Testis (tissue), 3 donors: ENCODE results near the gene NELL1. TPM values are rescaled to one million over a fixed set of nuclear protein-coding genes. Genes with fewer than 3 reads are reported as not detected.

Experiments used
- DNase-seq: peaks from one replicate; pipeline ENCODE4 v3.0.0-alpha.2; 2019
- H3K27ac ChIP-seq, 2 donors: fragments of 200-600 bp; sonication (generic); one replicate each; pipeline ENCODE4 v1.5.1; 2019
- H3K27me3 ChIP-seq: fragments of 200-600 bp; sonication (generic); one replicate; pipeline ENCODE4 v1.5.1; 2019
- H3K36me3 ChIP-seq: fragments of 200-600 bp; sonication (generic); one replicate; pipeline ENCODE4 v1.5.1; 2017; ENCODE audit warnings: low read depth; ENCODE audit errors: missing control alignments
- H3K4me1 ChIP-seq: fragments of 200-600 bp; sonication (generic); one replicate; pipeline ENCODE4 v1.5.1; 2019
- H3K4me3 ChIP-seq, 2 donors: fragments of 200-600 bp; sonication (generic); one replicate each; pipeline ENCODE4 v1.5.1; 2017 to 2019
- H3K9me3 ChIP-seq: fragments of 200-600 bp; sonication (generic); one replicate; pipeline ENCODE4 v1.5.1; 2017
- CTCF ChIP-seq, 3 experiments: fragments of 450-650 bp in 2 of 3; fragments of 200-600 bp in 1 of 3; sonication (generic) in 1 of 3; IDR thresholded peaks; one replicate each; pipeline ENCODE4 v1.5.1; 2016 to 2019; ENCODE audit warnings: antibody characterized with exemption in 3 of 3, mild to moderate bottlenecking in 2 of 3, moderate library complexity in 1 of 3
- POLR2A ChIP-seq: fragments of 450-650 bp; IDR thresholded peaks from one replicate; pipeline ENCODE4 v1.6.1; 2017; ENCODE audit warnings: antibody characterized with exemption, mild to moderate bottlenecking, moderate library complexity
- WGBS, 2 donors: methylation state at CpG; one replicate each; pipeline ENCODE4 v1.1.5; 2018; 5-methylcytosine and 5-hydroxymethylcytosine counted together
- intact Hi-C: fragments of 100-400 bp; cut with DNase I; formaldehyde crosslinking; loops from one replicate; pipeline ENCODE4 v1.15.1; 2023; ENCODE audit warnings: low total_unique reads
- polyA plus RNA-seq: library from polyadenylated mRNA; stranded (reverse); fragments of 350-450 nt; fragmentation: Illumina TruSeq; extraction: RNeasy Lipid Tissue Mini Kit (QIAGEN cat#74804); gene quantifications from one replicate; pipeline ENCODE4 v1.2.3, GENCODE V29; 2014; ENCODE audit warnings: low read depth, low replicate concordance; ENCODE audit not compliant: insufficient read depth
- total RNA-seq, 2 donors: library from RNA; depleted of rRNA; stranded (reverse); fragments of >200 nt; gene quantifications; one replicate each; pipeline ENCODE4 v1.2.3, GENCODE V29; 2016

NELL1 gene
- total and polyA plus RNA-seq, 3 donors from 2014 or later: 4.9 to 8.9 (median 7.0) TPM

GRCh38 chr11:21475276-21475675 is 805.9 kb downstream of the NELL1 start:
- intact Hi-C loops: no loop called here
- Histone ChIP-seq H3K27me3 (no peaks in the 10 kb centered on the region), H3K27ac (no peak overlapping the region), H3K4me3 (no peak overlapping the region), H3K9me3 (no peaks in the 10 kb centered on the region), H3K36me3 (no peaks in the 10 kb centered on the region), H3K4me1 (no peaks in the 10 kb centered on the region)
- DNase-seq: no peak
- WGBS, 2 donors: 50 to 60% methylated on average over 2 of the region's 2 CpGs
- no peak for TF ChIP-seq CTCF (IDR thresholded peaks at IDR 0.05)
- TF ChIP-seq POLR2A: no peak

DNA sequence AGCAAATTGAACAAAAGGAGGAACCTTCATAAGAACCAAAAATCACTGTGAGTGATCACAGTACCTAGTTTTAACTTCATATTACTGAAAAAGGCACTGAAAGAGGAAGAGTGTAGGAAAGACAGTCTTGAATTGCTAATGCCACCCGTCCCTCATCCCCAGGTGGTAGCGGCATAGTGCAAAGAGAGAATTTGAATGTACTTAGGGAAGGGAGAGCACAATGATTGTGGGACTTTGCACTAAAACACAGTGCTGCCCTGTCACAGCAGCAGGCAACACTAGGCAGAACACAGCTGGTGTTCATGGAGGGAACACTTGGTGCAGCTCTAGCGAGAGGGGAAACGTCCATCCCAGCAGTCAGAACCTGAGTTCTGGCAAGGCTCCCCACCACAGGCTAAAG is 807.2 kb downstream of the NELL1 start:
- 81 to 84% methylated on average over 4 of the region's 4 CpGs for WGBS, 2 donors
- Histone ChIP-seq H3K9me3 (no peaks in the 10 kb centered on the region), H3K27ac (no peak overlapping the region), H3K36me3 (no peaks in the 10 kb centered on the region), H3K27me3 (no peaks in the 10 kb centered on the region), H3K4me3 (no peak overlapping the region), H3K4me1 (no peaks in the 10 kb centered on the region)
- no peak for TF ChIP-seq CTCF (IDR thresholded peaks at IDR 0.05)
- no peak for TF ChIP-seq POLR2A
- no peak for DNase-seq
- intact Hi-C loops: no loop called here

- H3K4me1 ChIP-seq: no peaks in the 10 kb centered on the region
- no peaks in the 10 kb centered on the region for H3K9me3 ChIP-seq
- no peaks in the 10 kb centered on the region for H3K36me3 ChIP-seq
- intact Hi-C loops: no loop called here
- H3K4me3 ChIP-seq: no peak overlapping the region
- TF ChIP-seq CTCF (IDR thresholded peaks at IDR 0.05) (no peak), POLR2A (no peak)
- 58 to 68% methylated on average over 2 of the region's 2 CpGs for WGBS, 2 donors
- no peaks in the 10 kb centered on the region for H3K27me3 ChIP-seq
- no peak overlapping the region for H3K27ac ChIP-seq
- DNase-seq: no peak
Observed at GRCh38 chr11:21480240-21480639, 810.9 kb downstream of the NELL1 start.

DNA sequence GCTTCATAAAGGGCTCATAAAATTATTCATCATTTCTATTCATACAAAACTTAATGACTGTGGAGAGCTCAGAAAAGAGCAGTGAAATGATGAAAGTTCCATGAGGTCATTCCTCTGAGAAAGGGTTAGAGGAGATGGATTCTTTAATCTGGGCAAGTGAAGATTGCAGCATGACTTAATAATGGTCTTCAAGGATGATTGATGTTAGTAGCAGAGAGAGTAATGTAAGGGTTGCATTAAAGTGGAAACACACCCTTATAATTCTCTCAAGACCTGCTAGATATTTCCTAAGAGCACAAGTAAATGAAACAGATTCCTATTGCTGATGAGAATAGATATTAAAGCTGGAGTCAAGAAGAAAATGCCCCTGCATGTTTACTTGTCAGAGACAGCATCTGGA is 811.9 kb downstream of the NELL1 start:
- Histone ChIP-seq H3K27ac (no peak overlapping the region), H3K4me1 (no peaks in the 10 kb centered on the region), H3K36me3 (no peaks in the 10 kb centered on the region), H3K27me3 (no peaks in the 10 kb centered on the region), H3K4me3 (no peak overlapping the region), H3K9me3 (no peaks in the 10 kb centered on the region)
- intact Hi-C loops: no loop called here
- no peak for DNase-seq
- TF ChIP-seq CTCF (IDR thresholded peaks at IDR 0.05) (no peak), POLR2A (no peak)

GRCh38 chr11:21484039-21484438 is 814.7 kb downstream of the NELL1 start:
- Histone ChIP-seq H3K4me3 (no peak overlapping the region), H3K27ac (no peak overlapping the region), H3K4me1 (no peaks in the 10 kb centered on the region), H3K9me3 (no peaks in the 10 kb centered on the region), H3K27me3 (no peaks in the 10 kb centered on the region), H3K36me3 (no peaks in the 10 kb centered on the region)
- intact Hi-C loops: no loop called here
- DNase-seq: no peak
- TF ChIP-seq POLR2A: no peak
- TF ChIP-seq CTCF (IDR thresholded peaks at IDR 0.05): no peak
- WGBS, 2 donors: 90 to 97% methylated on average over 4 of the region's 4 CpGs
